ENCODE measurements around the gene MAP2K5. TPM values are rescaled to one million over a fixed set of nuclear protein-coding genes. Genes with fewer than 3 reads are reported as not detected.
"Not testable (repeated sequence)": the region's sequence is repeated elsewhere in the genome, so short reads cannot be mapped to it uniquely, and the experiment has no call there.

The MAP2K5 gene
- total RNA-seq, 1 donor: 7.3 TPM

DNA sequence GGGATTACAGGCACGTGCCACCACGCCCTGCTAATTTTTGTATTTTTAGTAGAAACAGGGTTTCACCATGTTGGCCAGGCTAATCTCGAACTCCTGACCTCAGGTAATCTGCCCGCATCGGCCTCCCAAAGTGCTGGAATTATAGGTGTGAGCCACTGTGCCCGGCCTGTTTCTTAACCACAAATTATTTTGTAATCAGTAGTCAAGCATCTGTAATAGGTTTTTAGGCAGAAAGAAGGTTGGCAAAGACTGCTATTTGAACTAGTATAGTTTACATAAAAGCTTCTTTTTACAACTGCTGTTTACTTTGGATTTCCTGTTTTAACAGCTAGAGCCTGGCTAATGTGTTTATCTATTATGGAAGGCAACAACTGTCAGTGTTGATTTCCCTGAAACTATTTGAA is 72.6 kb downstream of the MAP2K5 start:
- H3K4me1 ChIP-seq (ENCODE audit: insufficient read depth, low read length); H3K4me3 ChIP-seq (ENCODE audit: low read length); H3K9me3 ChIP-seq (ENCODE audit: low read depth, low read length); H3K27me3 ChIP-seq (ENCODE audit: insufficient read depth, low read length): not testable (repeated sequence)

- Histone ChIP-seq H3K4me1 (ENCODE audit: insufficient read depth, low read length) (no peaks in the 10 kb centered on the region), H3K4me3 (ENCODE audit: low read length) (no peak overlapping the region), H3K27me3 (ENCODE audit: insufficient read depth, low read length) (no peaks in the 10 kb centered on the region), H3K9me3 (ENCODE audit: low read depth, low read length) (no peaks in the 10 kb centered on the region)
Measured at GRCh38 chr15:67618297-67618696, 75.8 kb downstream of the MAP2K5 start.

DNA sequence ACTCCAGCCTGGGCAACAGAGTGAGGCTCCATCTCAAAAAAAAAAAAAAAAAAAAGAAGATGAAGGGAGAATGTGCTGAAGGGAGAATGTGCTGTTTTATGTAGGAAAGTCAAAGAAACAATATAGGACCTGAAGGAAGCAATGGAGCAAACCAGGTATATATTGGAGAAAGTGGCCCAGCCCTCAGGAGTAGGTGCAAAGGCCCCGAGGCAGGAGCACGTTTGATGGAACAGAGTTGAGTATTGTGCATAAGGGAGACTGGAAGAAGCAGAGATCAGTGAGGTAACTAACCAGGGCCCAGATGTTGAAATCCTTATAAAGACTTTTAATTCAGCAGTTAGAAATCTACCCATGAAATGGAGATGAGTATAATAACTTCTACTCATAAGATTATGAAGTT is 79.6 kb downstream of the MAP2K5 start:
- Histone ChIP-seq H3K9me3 (ENCODE audit: low read depth, low read length) (no peaks in the 10 kb centered on the region), H3K27me3 (ENCODE audit: insufficient read depth, low read length) (no peaks in the 10 kb centered on the region), H3K4me1 (ENCODE audit: insufficient read depth, low read length) (no peaks in the 10 kb centered on the region), H3K4me3 (ENCODE audit: low read length) (no peak overlapping the region)

- Histone ChIP-seq H3K4me1 (ENCODE audit: insufficient read depth, low read length) (no peaks in the 10 kb centered on the region), H3K27me3 (ENCODE audit: insufficient read depth, low read length) (no peaks in the 10 kb centered on the region), H3K4me3 (ENCODE audit: low read length) (no peak overlapping the region), H3K9me3 (ENCODE audit: low read depth, low read length) (no peaks in the 10 kb centered on the region)
Measured at GRCh38 chr15:67632261-67632660, 89.8 kb downstream of the MAP2K5 start.

GRCh38 chr15:67635950-67636349 is 93.4 kb downstream of the MAP2K5 start:
- not testable (repeated sequence) for H3K4me1 ChIP-seq (ENCODE audit: insufficient read depth, low read length); H3K4me3 ChIP-seq (ENCODE audit: low read length); H3K27me3 ChIP-seq (ENCODE audit: insufficient read depth, low read length); H3K9me3 ChIP-seq (ENCODE audit: low read depth, low read length)

DNA sequence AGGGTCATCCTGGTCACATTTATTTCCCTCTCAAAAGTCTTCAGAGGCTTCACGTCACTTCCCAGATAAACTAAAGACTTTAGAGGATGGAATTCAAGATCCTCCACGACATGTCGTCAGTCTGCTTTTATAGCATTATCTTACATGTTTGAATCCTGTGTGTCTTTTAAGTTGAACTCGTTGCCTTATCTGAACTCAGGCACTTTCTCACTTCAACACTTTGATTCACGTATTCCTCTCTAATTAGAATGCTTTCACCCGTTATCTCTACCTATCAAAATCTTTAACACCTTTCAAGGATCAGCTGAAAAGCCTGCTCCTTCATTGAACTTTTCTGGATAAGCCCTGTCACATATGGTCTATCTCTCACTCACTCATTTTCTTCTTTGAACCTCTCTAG is 97.1 kb downstream of the MAP2K5 start:
- no peaks in the 10 kb centered on the region for H3K4me1 ChIP-seq (ENCODE audit: insufficient read depth, low read length)
- H3K9me3 ChIP-seq (ENCODE audit: low read depth, low read length): no peaks in the 10 kb centered on the region
- no peak overlapping the region for H3K4me3 ChIP-seq (ENCODE audit: low read length)
- no peaks in the 10 kb centered on the region for H3K27me3 ChIP-seq (ENCODE audit: insufficient read depth, low read length)

DNA sequence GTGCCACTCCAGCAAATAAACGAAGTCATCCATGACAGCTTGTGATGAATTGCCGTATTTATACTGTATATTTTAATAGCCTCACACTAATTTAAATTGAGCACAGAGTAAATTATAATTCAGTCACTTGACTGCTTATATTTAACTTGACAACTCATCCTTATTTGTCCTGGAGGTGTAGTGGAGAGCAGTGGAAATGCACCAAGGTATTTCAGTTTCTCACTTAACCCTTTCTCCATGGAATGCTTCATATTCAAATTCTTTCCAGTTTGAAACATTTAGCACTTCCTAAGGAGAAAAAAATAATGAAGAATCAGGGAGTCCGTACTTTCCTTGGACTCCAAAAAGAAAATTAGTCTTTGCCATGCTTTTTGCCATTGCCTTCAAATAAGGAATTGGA is 99.0 kb downstream of the MAP2K5 start:
- Histone ChIP-seq H3K9me3 (ENCODE audit: low read depth, low read length) (no peaks in the 10 kb centered on the region), H3K4me3 (ENCODE audit: low read length) (no peak overlapping the region), H3K27me3 (ENCODE audit: insufficient read depth, low read length) (no peaks in the 10 kb centered on the region), H3K4me1 (ENCODE audit: insufficient read depth, low read length) (no peaks in the 10 kb centered on the region)

DNA sequence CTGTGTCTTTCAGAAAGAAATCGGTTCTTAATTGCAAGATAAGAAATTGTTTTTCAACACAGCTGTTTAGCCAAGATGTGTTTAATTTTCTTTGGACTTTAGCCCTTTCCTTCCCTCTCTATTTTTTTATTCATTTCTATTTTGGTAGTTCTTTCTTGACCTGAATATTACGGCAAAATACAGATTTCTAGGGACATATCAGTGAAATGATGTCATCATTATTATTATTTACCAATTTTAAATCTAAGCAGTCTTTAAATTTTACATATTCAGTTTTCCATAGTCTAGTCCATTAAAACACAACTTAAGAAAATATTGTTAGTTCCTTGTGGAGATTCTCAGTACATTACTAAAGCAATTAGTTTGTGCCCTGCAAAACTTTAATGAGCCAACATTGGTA is 104.3 kb downstream of the MAP2K5 start:
- Histone ChIP-seq H3K9me3 (ENCODE audit: low read depth, low read length) (no peaks in the 10 kb centered on the region), H3K4me1 (ENCODE audit: insufficient read depth, low read length) (no peaks in the 10 kb centered on the region), H3K27me3 (ENCODE audit: insufficient read depth, low read length) (no peaks in the 10 kb centered on the region), H3K4me3 (ENCODE audit: low read length) (no peak overlapping the region)

- Histone ChIP-seq H3K4me3 (ENCODE audit: low read length) (no peak overlapping the region), H3K9me3 (ENCODE audit: low read depth, low read length) (peaks cover 20% of the 10 kb centered on the region), H3K27me3 (ENCODE audit: insufficient read depth, low read length) (no peaks in the 10 kb centered on the region)
Measured at GRCh38 chr15:67652586-67652985, 110.1 kb downstream of the MAP2K5 start.

GRCh38 chr15:67660446-67660845 is 117.9 kb downstream of the MAP2K5 start:
- no peaks in the 10 kb centered on the region for H3K4me1 ChIP-seq (ENCODE audit: insufficient read depth, low read length)
- peaks cover 6% of the 10 kb centered on the region for H3K9me3 ChIP-seq (ENCODE audit: low read depth, low read length)
- no peaks in the 10 kb centered on the region for H3K27me3 ChIP-seq (ENCODE audit: insufficient read depth, low read length)
- no peak overlapping the region for H3K4me3 ChIP-seq (ENCODE audit: low read length)

More at GRCh38 chr15:67652586-67652985, 110.1 kb downstream of the MAP2K5 start:
- no peaks in the 10 kb centered on the region for H3K4me1 ChIP-seq (ENCODE audit: insufficient read depth, low read length)

- no peaks in the 10 kb centered on the region for H3K9me3 ChIP-seq (ENCODE audit: low read depth, low read length)
- H3K27me3 ChIP-seq (ENCODE audit: insufficient read depth, low read length): no peaks in the 10 kb centered on the region
- no peaks in the 10 kb centered on the region for H3K4me1 ChIP-seq (ENCODE audit: insufficient read depth, low read length)
- H3K4me3 ChIP-seq (ENCODE audit: low read length): no peak overlapping the region
Measured at GRCh38 chr15:67660874-67661606, 118.5 kb downstream of the MAP2K5 start.

GRCh38 chr15:67670647-67671305 is 128.3 kb downstream of the MAP2K5 start:
- no peaks in the 10 kb centered on the region for H3K9me3 ChIP-seq (ENCODE audit: low read depth, low read length)

GRCh38 chr15:67672834-67673233 is 130.3 kb downstream of the MAP2K5 start:
- not testable (repeated sequence) for H3K27me3 ChIP-seq (ENCODE audit: insufficient read depth, low read length); H3K4me3 ChIP-seq (ENCODE audit: low read length); H3K9me3 ChIP-seq (ENCODE audit: low read depth, low read length); H3K4me1 ChIP-seq (ENCODE audit: insufficient read depth, low read length)

More at GRCh38 chr15:67670647-67671305, 128.3 kb downstream of the MAP2K5 start:
- Histone ChIP-seq H3K4me1 (ENCODE audit: insufficient read depth, low read length) (no peaks in the 10 kb centered on the region), H3K27me3 (ENCODE audit: insufficient read depth, low read length) (no peaks in the 10 kb centered on the region), H3K4me3 (ENCODE audit: low read length) (no peak overlapping the region)

DNA sequence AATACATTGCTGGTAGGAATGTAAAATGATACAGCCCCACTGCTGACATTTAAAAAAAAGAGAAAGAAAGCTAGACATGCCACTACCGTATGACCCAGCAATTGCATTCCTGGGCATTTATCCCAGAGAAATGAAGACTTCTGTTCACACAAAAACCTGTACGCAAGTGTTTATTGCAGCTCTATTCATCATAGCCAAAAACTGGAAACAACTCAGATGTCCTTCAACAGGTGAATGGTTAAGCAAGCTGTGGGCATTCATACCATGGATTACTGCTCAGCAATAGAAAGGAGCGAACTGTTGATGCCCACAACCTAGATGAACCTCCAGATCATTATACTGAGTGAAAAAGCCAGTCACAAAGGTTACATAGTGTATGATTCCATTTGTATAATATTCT is 132.5 kb downstream of the MAP2K5 start:
- H3K27me3 ChIP-seq (ENCODE audit: insufficient read depth, low read length): no peaks in the 10 kb centered on the region
- no peak overlapping the region for H3K4me3 ChIP-seq (ENCODE audit: low read length)
- H3K4me1 ChIP-seq (ENCODE audit: insufficient read depth, low read length): no peaks in the 10 kb centered on the region
- no peaks in the 10 kb centered on the region for H3K9me3 ChIP-seq (ENCODE audit: low read depth, low read length)

GRCh38 chr15:67678089-67678488 is 135.6 kb downstream of the MAP2K5 start:
- no peaks in the 10 kb centered on the region for H3K4me1 ChIP-seq (ENCODE audit: insufficient read depth, low read length)
- no peaks in the 10 kb centered on the region for H3K27me3 ChIP-seq (ENCODE audit: insufficient read depth, low read length)
- no peaks in the 10 kb centered on the region for H3K9me3 ChIP-seq (ENCODE audit: low read depth, low read length)
- H3K4me3 ChIP-seq (ENCODE audit: low read length): no peak overlapping the region

DNA sequence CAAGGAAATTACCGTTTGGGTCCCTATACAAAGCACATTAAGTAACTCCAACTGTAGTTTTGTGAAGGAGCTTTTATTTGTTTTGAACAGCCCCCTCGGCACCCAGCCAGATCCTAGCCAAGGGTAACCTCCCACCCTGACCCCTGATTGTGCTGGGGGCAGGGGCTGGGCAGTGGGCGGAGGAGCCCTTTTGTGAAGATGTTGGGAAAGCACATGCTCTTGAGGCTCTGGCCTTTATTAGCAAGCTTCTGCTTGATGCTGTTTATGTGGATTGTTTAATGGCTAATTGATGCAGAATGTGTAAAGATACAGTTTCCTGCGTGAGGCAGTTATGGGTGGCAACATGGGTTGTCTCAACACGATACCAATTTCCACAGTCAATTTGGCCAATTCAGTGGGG is 136.5 kb downstream of the MAP2K5 start:
- H3K9me3 ChIP-seq (ENCODE audit: low read depth, low read length): peaks cover 4% of the 10 kb centered on the region
- no peaks in the 10 kb centered on the region for H3K4me1 ChIP-seq (ENCODE audit: insufficient read depth, low read length)
- H3K27me3 ChIP-seq (ENCODE audit: insufficient read depth, low read length): no peaks in the 10 kb centered on the region
- no peak overlapping the region for H3K4me3 ChIP-seq (ENCODE audit: low read length)

Data from mononuclear cell (primary cell).